Lower lobe of right lung (tissue), 2 donors: ENCODE results near the gene DARS1. TPM values are rescaled to one million over a fixed set of nuclear protein-coding genes. Genes with fewer than 3 reads are reported as not detected.

ENCODE experiments used
- ATAC-seq, 2 donors: fragments of 200-7000 bp; cut with Tn5 transposase; one replicate each; pipeline ENCODE4 v1.9.1; 2020 to 2022; ENCODE audit warnings: mild to moderate bottlenecking in 2 of 2, moderate library complexity in 2 of 2
- DNase-seq: peaks from one replicate; pipeline ENCODE4 v3.0.0-alpha.2; 2020
- H3K27ac ChIP-seq: fragments of 200-600 bp; one replicate; pipeline ENCODE4 v1.8.0; 2022
- H3K27me3 ChIP-seq: fragments of 200-600 bp; one replicate; pipeline ENCODE4 v1.8.0; 2022; ENCODE audit warnings: low read depth
- H3K36me3 ChIP-seq: fragments of 200-600 bp; one replicate; pipeline ENCODE4 v1.8.0; 2022; ENCODE audit warnings: mild to moderate bottlenecking
- H3K4me1 ChIP-seq: fragments of 200-600 bp; one replicate; pipeline ENCODE4 v1.8.0; 2022
- H3K4me3 ChIP-seq: fragments of 200-600 bp; one replicate; pipeline ENCODE4 v1.8.0; 2022; ENCODE audit warnings: mild to moderate bottlenecking
- H3K9me3 ChIP-seq: fragments of 200-600 bp; one replicate; pipeline ENCODE4 v1.8.0; 2022
- intact Hi-C: fragments of 100-400 bp; cut with DNase I; formaldehyde crosslinking; loops from one replicate; pipeline ENCODE4 v1.11.0; 2022
- total RNA-seq: library from RNA; stranded (reverse); fragmentation: NEBNext Ultra II Directional; extraction: Animal tissue kit (Norgen Biotek cat#: 25700); gene quantifications from one replicate; pipeline ENCODE4 v1.2.1, GENCODE V29; 2021
- TF ChIP-seq, protein P1 (sequence below): fragments of 200-600 bp; IDR thresholded peaks from one replicate; pipeline ENCODE4 v1.8.0; 2022; ENCODE audit warnings: antibody characterized with exemption, mild to moderate bottlenecking
- donor health status: DM: no; HTN: yes; CAD: no; lungs with severe emphysema.

Gene DARS1
- total RNA-seq, 1 donor from 2014 or later: 50.0 TPM

DNA sequence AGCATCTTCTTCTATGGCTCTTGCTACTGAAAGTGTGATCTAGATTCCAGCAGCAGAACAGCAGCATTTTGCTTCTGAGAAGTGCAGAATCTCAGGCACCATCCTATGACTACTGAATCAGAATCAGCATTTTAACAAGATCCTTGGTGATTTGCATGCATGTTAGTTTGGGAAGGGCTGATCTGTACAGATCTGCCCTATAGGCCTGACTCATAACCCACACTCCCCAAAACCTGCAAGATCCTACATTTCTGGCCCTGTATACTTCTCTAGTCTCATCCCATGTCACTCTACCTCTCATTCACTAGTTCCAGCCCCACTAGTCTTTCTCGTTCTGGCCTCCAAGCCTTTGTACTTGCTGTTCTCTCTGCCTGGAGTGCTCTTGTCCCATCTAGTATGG lies 15.7 kb upstream of the DARS1 start:
- TF ChIP-seq, protein P1, sequence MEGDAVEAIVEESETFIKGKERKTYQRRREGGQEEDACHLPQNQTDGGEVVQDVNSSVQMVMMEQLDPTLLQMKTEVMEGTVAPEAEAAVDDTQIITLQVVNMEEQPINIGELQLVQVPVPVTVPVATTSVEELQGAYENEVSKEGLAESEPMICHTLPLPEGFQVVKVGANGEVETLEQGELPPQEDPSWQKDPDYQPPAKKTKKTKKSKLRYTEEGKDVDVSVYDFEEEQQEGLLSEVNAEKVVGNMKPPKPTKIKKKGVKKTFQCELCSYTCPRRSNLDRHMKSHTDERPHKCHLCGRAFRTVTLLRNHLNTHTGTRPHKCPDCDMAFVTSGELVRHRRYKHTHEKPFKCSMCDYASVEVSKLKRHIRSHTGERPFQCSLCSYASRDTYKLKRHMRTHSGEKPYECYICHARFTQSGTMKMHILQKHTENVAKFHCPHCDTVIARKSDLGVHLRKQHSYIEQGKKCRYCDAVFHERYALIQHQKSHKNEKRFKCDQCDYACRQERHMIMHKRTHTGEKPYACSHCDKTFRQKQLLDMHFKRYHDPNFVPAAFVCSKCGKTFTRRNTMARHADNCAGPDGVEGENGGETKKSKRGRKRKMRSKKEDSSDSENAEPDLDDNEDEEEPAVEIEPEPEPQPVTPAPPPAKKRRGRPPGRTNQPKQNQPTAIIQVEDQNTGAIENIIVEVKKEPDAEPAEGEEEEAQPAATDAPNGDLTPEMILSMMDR: no peak
- no peak overlapping the region for H3K27ac ChIP-seq
- H3K9me3 ChIP-seq: no peaks in the 10 kb centered on the region
- no peaks in the 10 kb centered on the region for H3K36me3 ChIP-seq
- DNase-seq: no peak
- H3K4me1 ChIP-seq: peaks cover 5% of the 10 kb centered on the region
- intact Hi-C loops: no loop called here
- H3K4me3 ChIP-seq: no peak overlapping the region
- no peaks in the 10 kb centered on the region for H3K27me3 ChIP-seq
- ATAC-seq: no peak

DNA sequence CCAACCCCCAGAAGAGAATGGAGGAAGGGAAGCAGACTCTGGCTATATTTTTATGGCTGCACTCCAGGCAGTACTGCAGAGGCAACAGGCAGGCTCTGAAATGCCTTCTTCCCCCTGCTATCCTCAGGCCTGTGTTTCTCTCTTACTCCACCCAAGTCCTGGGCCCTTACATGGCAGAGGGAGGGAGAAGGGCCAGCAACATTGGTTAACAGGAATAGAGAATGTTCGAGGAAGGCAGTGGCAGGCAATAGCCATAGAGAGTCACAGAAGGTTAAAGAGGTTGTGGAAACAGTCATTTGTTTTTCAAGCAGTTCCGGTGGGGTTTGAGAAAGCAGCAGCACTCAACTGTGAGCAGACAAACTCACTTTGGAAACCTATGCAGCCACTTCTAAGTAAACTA lies 15.1 kb upstream of the DARS1 start:
- intact Hi-C loops: no loop called here
- H3K27ac ChIP-seq: no peak overlapping the region

DNA sequence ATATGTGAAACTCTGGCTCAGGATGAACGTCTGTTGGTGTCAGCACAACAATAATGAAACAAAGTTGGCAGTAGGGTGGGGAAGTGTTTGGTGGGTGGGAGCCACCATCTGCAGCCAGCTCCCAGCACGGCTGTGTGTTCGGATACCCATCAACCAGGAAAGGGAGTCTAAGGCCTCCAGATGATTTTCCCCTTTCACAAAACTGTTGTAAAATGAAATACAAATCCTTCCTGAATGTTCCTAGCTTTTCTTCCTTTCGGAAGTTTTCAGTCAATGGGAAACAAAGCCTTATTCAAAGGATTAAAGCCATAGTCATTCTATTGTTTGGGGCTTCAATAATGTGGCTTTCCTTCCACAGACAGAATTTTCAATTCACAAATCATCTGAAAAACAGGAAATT lies 14.5 kb upstream of the DARS1 start:
- intact Hi-C loops: no loop called here

More for the DNA sequence above, 15.1 kb upstream of the DARS1 start:
- ATAC-seq (no peak), DNase-seq (no peak)
- Histone ChIP-seq H3K27me3 (no peaks in the 10 kb centered on the region), H3K4me3 (no peak overlapping the region), H3K9me3 (no peaks in the 10 kb centered on the region), H3K36me3 (no peaks in the 10 kb centered on the region), H3K4me1 (no peaks in the 10 kb centered on the region)
- TF ChIP-seq, protein P1: no peak

DNA sequence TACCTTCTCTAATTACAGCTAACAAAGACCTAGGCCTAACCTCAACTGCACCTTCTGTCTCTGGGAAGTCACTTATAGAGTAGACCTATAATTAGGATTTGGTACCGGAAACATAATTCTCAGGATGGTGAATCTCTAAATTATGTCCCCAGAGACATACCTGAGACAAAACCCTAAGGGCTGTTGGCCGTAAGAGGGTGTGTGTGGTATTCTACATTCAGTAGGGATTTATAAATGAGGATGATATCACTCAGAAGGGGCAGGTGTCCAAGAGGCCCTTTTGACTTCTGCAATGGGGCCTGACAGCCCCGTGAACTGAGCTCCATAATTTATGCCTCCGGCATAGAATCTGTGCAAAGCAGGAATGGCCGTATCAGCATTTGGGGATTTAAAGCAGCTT lies 13.5 kb upstream of the DARS1 start:
- DNase-seq: no peak
- no peak for ATAC-seq
- no peak overlapping the region for H3K4me3 ChIP-seq
- TF ChIP-seq, protein P1: no peak
- no peak overlapping the region for H3K27ac ChIP-seq
- H3K9me3 ChIP-seq: no peaks in the 10 kb centered on the region
- H3K4me1 ChIP-seq: no peaks in the 10 kb centered on the region
- H3K36me3 ChIP-seq: no peaks in the 10 kb centered on the region
- intact Hi-C loops: no loop called here
- H3K27me3 ChIP-seq: no peaks in the 10 kb centered on the region

More for the DNA sequence above, 14.5 kb upstream of the DARS1 start:
- ATAC-seq (no peak), DNase-seq (no peak)
- no peaks in the 10 kb centered on the region for H3K36me3 ChIP-seq
- no peaks in the 10 kb centered on the region for H3K9me3 ChIP-seq
- H3K27ac ChIP-seq: no peak overlapping the region
- TF ChIP-seq, protein P1: no peak
- H3K27me3 ChIP-seq: no peaks in the 10 kb centered on the region
- no peak overlapping the region for H3K4me3 ChIP-seq
- H3K4me1 ChIP-seq: no peaks in the 10 kb centered on the region

DNA sequence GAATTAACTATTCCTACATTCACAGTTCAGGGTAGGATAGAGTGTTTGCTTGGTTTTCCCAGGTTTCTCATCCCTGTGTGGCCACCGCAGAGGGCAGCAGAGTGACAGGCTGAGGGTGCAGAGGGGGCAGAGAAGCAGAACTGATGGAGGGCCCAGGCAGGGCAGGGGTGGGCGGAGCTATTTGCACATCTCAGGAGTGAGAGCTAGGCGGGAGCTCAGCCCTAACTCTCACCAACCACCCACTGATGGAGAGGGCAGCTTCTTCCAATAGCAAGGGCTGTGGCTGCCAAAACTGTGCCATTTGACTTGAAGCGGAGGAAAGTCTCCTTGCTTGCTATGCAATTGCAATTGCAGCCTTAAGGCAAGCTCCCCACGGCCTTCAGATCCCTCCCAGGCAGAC lies 12.0 kb upstream of the DARS1 start:
- Histone ChIP-seq H3K27me3 (no peaks in the 10 kb centered on the region), H3K9me3 (no peaks in the 10 kb centered on the region), H3K36me3 (no peaks in the 10 kb centered on the region), H3K27ac (no peak overlapping the region), H3K4me1 (no peaks in the 10 kb centered on the region), H3K4me3 (no peak overlapping the region)
- TF ChIP-seq, protein P1: no peak
- DNase-seq: peak; percentile 56
- ATAC-seq: peak; percentile 44 to 73
- intact Hi-C loops: no loop called here

DNA sequence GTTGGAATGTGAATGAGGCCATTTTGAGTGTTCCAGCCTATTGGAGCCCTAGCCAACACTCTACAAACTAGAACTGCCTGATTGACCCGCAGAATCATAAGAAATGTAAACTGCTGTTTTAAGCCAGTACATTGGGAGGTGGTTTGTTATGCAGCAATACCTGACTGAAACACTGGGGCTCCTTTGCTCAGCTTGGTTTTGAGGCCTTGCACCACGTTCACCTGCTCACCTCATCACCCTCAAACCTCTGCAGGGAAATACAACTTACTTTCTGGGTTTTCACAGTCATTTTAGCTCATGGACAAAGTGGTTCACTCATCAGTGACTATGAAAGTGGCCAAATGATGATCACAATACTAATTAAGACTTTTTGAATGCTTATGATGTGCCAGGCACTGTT lies 10.9 kb upstream of the DARS1 start:
- TF ChIP-seq, protein P1: no peak
- H3K27ac ChIP-seq: no peak overlapping the region
- intact Hi-C loops: no loop called here
- no peak overlapping the region for H3K4me3 ChIP-seq
- no peaks in the 10 kb centered on the region for H3K36me3 ChIP-seq
- no peaks in the 10 kb centered on the region for H3K4me1 ChIP-seq
- ATAC-seq: no peak
- no peak for DNase-seq
- no peaks in the 10 kb centered on the region for H3K9me3 ChIP-seq
- H3K27me3 ChIP-seq: no peaks in the 10 kb centered on the region
